ENCODE measurements around the gene PPFIBP2. TPM values are rescaled to one million over a fixed set of nuclear protein-coding genes. Genes with fewer than 3 reads are reported as not detected.

Gene PPFIBP2
- total RNA-seq, 4 donors from 2014 or later = 28.1 to 61.1 (median 49.4) TPM

DNA sequence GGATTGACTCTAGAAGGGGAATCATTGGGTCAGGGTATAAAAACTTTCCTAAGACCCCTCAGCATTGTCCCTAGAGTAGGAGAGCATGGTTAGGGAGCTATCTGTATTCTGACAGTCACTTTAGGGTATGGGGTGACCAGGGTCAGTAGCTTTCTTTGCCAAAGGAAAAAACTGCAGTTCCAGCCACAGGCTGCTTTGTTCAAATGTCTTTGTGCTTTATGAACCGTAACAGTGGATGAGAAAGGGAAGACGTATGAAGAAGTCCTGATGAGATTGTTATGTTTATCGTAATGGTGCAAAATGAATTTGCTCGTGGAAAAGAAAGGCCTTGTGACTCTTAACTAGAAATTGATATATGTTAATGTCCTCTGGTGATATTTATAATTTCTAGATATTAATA is 129.5 kb downstream of the PPFIBP2 start:
- H3K36me3 ChIP-seq = peaks cover 0 to 92% (median 12%) of the 10 kb centered on the region in 3 donors
- intact Hi-C loops (cut with DNase I) = no loop called here
- 84 to 94% methylated on average over 4 of the region's 4 CpGs for WGBS, 2 donors
- H3K9me3 ChIP-seq = no peaks in the 10 kb centered on the region
- H3K27ac ChIP-seq = no peak overlapping the region
- H3K4me3 ChIP-seq = no peak overlapping the region
- H3K27me3 ChIP-seq = no peaks in the 10 kb centered on the region
- peaks cover 0 to 21% (median 0%) of the 10 kb centered on the region in 3 donors for H3K4me1 ChIP-seq
- TF ChIP-seq, protein P1, sequence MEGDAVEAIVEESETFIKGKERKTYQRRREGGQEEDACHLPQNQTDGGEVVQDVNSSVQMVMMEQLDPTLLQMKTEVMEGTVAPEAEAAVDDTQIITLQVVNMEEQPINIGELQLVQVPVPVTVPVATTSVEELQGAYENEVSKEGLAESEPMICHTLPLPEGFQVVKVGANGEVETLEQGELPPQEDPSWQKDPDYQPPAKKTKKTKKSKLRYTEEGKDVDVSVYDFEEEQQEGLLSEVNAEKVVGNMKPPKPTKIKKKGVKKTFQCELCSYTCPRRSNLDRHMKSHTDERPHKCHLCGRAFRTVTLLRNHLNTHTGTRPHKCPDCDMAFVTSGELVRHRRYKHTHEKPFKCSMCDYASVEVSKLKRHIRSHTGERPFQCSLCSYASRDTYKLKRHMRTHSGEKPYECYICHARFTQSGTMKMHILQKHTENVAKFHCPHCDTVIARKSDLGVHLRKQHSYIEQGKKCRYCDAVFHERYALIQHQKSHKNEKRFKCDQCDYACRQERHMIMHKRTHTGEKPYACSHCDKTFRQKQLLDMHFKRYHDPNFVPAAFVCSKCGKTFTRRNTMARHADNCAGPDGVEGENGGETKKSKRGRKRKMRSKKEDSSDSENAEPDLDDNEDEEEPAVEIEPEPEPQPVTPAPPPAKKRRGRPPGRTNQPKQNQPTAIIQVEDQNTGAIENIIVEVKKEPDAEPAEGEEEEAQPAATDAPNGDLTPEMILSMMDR (IDR thresholded peaks at IDR 0.05) = no peak
- TF ChIP-seq POLR2A (IDR thresholded peaks at IDR 0.05) = no peak
- no peak for DNase-seq

DNA sequence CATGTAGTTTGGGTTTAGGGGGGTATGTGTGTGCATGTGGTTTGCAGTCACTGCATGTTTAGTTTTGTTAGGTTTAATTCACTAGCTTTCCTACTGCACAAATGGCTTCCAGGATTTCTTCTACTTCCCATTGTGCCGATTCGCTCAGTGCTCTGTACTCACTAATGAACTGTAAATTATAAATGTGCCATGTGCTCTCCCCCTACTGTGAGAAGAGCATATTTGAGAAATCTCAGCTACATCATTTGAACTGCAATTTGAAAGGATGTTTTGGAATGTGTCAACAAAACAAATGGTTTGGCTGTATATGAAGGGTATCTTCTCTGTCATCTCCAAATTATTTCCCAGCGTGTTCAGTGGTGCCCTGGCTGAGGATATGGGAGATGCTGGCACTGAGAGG is 131.4 kb downstream of the PPFIBP2 start:
- no peaks in the 10 kb centered on the region for H3K9me3 ChIP-seq
- TF ChIP-seq, protein P1 (IDR thresholded peaks at IDR 0.05) = no peak
- no peak for TF ChIP-seq POLR2A (IDR thresholded peaks at IDR 0.05)
- H3K27me3 ChIP-seq = no peaks in the 10 kb centered on the region
- DNase-seq = no peak
- intact Hi-C loops (cut with DNase I) = no loop called here
- peaks cover 0 to 7% (median 0%) of the 10 kb centered on the region in 3 donors for H3K4me1 ChIP-seq
- no peak overlapping the region for H3K27ac ChIP-seq
- WGBS, 2 donors = 66 to 97% methylated on average over 3 of the region's 3 CpGs
- peaks cover 0 to 98% (median 9%) of the 10 kb centered on the region in 3 donors for H3K36me3 ChIP-seq
- H3K4me3 ChIP-seq = no peak overlapping the region

DNA sequence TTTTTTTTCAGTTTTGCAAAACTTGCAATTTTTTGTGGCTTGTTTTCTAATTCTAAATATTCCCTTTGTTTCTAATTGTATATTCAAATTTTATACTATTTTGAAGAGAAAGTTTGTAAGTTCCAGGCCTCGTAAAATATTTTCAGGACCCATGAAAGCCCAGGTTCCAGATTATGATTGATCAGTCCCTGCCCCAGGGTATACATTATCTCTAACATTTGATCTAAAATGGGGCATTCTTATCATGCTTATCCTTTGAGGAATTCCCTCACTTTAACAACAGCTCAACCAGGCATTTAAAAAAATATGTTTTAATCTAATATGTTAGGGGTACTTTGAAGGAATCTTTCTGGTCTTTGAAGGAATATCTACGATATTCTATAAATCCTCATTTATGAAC is 133.1 kb downstream of the PPFIBP2 start:
- H3K27ac ChIP-seq = no peak overlapping the region
- no peak overlapping the region for H3K4me3 ChIP-seq
- peaks cover 5 to 98% (median 8%) of the 10 kb centered on the region in 3 donors for H3K36me3 ChIP-seq
- no peak for DNase-seq
- no peak for TF ChIP-seq POLR2A (IDR thresholded peaks at IDR 0.05)
- TF ChIP-seq, protein P1 (IDR thresholded peaks at IDR 0.05) = no peak
- H3K9me3 ChIP-seq = no peaks in the 10 kb centered on the region
- H3K27me3 ChIP-seq = no peaks in the 10 kb centered on the region
- WGBS, 2 donors = 88 to 95% methylated on average over 2 of the region's 2 CpGs
- H3K4me1 ChIP-seq = peaks cover 0 to 7% (median 0%) of the 10 kb centered on the region in 3 donors
- intact Hi-C loops (cut with DNase I) = no loop called here

DNA sequence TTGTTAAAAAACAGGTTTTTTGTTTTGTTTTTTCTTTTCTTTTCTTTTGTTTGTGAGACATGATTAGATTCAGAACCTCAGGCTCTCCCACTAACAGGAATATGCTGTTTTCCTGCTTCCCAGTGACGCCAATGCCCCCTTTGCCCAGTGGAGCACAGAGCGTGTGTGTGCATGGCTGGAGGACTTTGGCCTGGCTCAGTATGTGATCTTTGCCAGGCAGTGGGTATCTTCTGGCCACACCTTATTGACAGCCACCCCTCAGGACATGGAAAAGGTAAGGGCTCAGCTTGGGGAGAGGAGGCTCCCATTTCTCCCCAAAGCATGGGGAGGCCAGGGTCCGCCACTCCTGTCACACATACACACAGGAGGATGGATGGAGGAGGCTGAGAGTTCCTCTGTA is 134.5 kb downstream of the PPFIBP2 start:
- no peak overlapping the region for H3K27ac ChIP-seq
- 89 to 100% methylated on average over 2 to 3 of the region's 3 CpGs for WGBS, 2 donors
- no peak for TF ChIP-seq POLR2A (IDR thresholded peaks at IDR 0.05)
- TF ChIP-seq, protein P1 (IDR thresholded peaks at IDR 0.05) = no peak
- peaks cover 8 to 98% (median 12%) of the 10 kb centered on the region in 3 donors for H3K36me3 ChIP-seq
- DNase-seq = no peak
- intact Hi-C loops (cut with DNase I) = no loop called here
- no peaks in the 10 kb centered on the region for H3K4me1 ChIP-seq
- H3K9me3 ChIP-seq = no peaks in the 10 kb centered on the region
- no peak overlapping the region for H3K4me3 ChIP-seq
- H3K27me3 ChIP-seq = no peaks in the 10 kb centered on the region

DNA sequence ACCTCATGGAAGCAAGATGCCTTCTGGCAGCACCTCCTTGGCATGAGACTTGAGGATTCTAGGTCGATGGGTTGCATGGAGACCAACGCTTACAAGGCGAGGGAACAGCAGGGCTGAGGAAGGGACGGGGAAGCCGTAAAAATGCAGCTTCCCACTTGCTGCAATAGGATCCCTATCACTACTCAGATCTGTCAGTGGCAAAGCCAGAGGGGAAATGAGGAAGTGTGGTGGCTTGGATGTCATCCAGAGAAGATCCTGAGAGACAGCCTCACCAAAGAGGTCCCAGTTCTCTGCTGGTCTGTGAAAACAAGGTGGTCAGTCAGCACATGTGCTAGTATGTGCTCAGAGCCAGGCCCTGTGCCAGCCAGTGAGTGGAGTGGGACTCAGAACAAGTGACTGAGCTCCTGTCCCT is 137.3 kb downstream of the PPFIBP2 start:
- peaks cover 18 to 100% (median 18%) of the 10 kb centered on the region in 3 donors for H3K36me3 ChIP-seq
- H3K4me1 ChIP-seq = no peaks in the 10 kb centered on the region
- no peaks in the 10 kb centered on the region for H3K9me3 ChIP-seq
- no peak overlapping the region for H3K27ac ChIP-seq
- WGBS, 2 donors = 80 to 82% methylated on average over 5 of the region's 5 CpGs
- no peak for DNase-seq
- TF ChIP-seq, protein P1 (IDR thresholded peaks at IDR 0.05) = no peak
- TF ChIP-seq POLR2A (IDR thresholded peaks at IDR 0.05) = no peak
- intact Hi-C loops (cut with DNase I) = no loop called here
- H3K4me3 ChIP-seq = no peak overlapping the region
- no peaks in the 10 kb centered on the region for H3K27me3 ChIP-seq

All from esophagus squamous epithelium (tissue), 5 donors.